Activated naive CD4-positive, alpha-beta T cell treated with anti-CD3 and anti-CD28 coated beads, Interleukin-2, amount 10 ng/mL, durations not matched to agents 7 days and 5 days (primary cell): ENCODE results near the gene FHIT.

Experiments used
- CTCF ChIA-PET: fragments of 350-600 bp; sonication (Branson Sonifier 250); formaldehyde crosslinking; loops from one replicate; lab custom pipeline; 2021; ENCODE audit warnings: antibody characterized with exemption; lab: Charles Lee
- DNase-seq: peaks from one replicate; pipeline ENCODE4 v3.0.0-alpha.2; 2020
- H3K27ac Mint-ChIP-seq: one replicate; pipeline ENCODE4 v1.8.0; 2021; ENCODE audit warnings: mild to moderate bottlenecking, moderate library complexity, mixed read lengths
- H3K27me3 Mint-ChIP-seq: one replicate; pipeline ENCODE4 v1.8.0; 2021; ENCODE audit warnings: mild to moderate bottlenecking, mixed read lengths
- H3K36me3 Mint-ChIP-seq: one replicate; pipeline ENCODE4 v1.8.0; 2021; ENCODE audit warnings: mixed read lengths
- H3K4me1 Mint-ChIP-seq: one replicate; pipeline ENCODE4 v1.8.0; 2021; ENCODE audit warnings: mixed read lengths
- H3K4me3 Mint-ChIP-seq: one replicate; pipeline ENCODE4 v1.8.0; 2021; ENCODE audit warnings: mild to moderate bottlenecking, moderate library complexity, mixed read lengths
- H3K9me3 Mint-ChIP-seq: one replicate; pipeline ENCODE4 v1.8.0; 2021; ENCODE audit warnings: mixed read lengths

The FHIT gene

GRCh38 chr3:60206206-60206605 is 1045.0 kb downstream of the FHIT start:
- H3K9me3 Mint-ChIP-seq: peaks cover 2% of the 10 kb centered on the region
- CTCF ChIA-PET: no interaction called here

GRCh38 chr3:60202052-60202726 is 1049.1 kb downstream of the FHIT start:
- DNase-seq: no peak
- no peaks in the 10 kb centered on the region for H3K4me1 Mint-ChIP-seq
- CTCF ChIA-PET: interaction anchor here (0.6 kb wide), 1 partner anchor 134 kb away, joined by 3 read pairs; no protein-coding TSS in a partner anchor
- H3K4me3 Mint-ChIP-seq: no peak overlapping the region
- peaks cover 1% of the 10 kb centered on the region for H3K9me3 Mint-ChIP-seq
- H3K36me3 Mint-ChIP-seq: no peaks in the 10 kb centered on the region
- H3K27me3 Mint-ChIP-seq: no peaks in the 10 kb centered on the region
- no peak overlapping the region for H3K27ac Mint-ChIP-seq

More at GRCh38 chr3:60206206-60206605, 1045.0 kb downstream of the FHIT start:
- H3K36me3 Mint-ChIP-seq: no peaks in the 10 kb centered on the region
- no peaks in the 10 kb centered on the region for H3K4me1 Mint-ChIP-seq
- H3K27me3 Mint-ChIP-seq: no peaks in the 10 kb centered on the region
- DNase-seq: no peak
- no peak overlapping the region for H3K27ac Mint-ChIP-seq
- H3K4me3 Mint-ChIP-seq: no peak overlapping the region

- Mint-ChIP-seq H3K27ac (no peak overlapping the region), H3K27me3 (no peaks in the 10 kb centered on the region), H3K4me1 (no peaks in the 10 kb centered on the region), H3K36me3 (no peaks in the 10 kb centered on the region), H3K9me3 (peaks cover 6% of the 10 kb centered on the region), H3K4me3 (no peak overlapping the region)
- CTCF ChIA-PET: no interaction called here
- DNase-seq: no peak
Observed at GRCh38 chr3:60199306-60199705, 1051.9 kb downstream of the FHIT start.

- no peak overlapping the region for H3K4me3 Mint-ChIP-seq
- no peak overlapping the region for H3K27ac Mint-ChIP-seq
- DNase-seq: no peak
- peaks cover 7% of the 10 kb centered on the region for H3K36me3 Mint-ChIP-seq
- peaks cover 4% of the 10 kb centered on the region for H3K4me1 Mint-ChIP-seq
- peaks cover 11% of the 10 kb centered on the region for H3K9me3 Mint-ChIP-seq
- H3K27me3 Mint-ChIP-seq: no peaks in the 10 kb centered on the region
- CTCF ChIA-PET: interaction anchor here (1.2 kb wide), 1 partner anchor 322 kb away, joined by 3 read pairs; no protein-coding TSS in a partner anchor
Observed at GRCh38 chr3:60198179-60198720, 1053.0 kb downstream of the FHIT start.

GRCh38 chr3:60192297-60193114 is 1058.7 kb downstream of the FHIT start:
- no peak overlapping the region for H3K4me3 Mint-ChIP-seq
- H3K27ac Mint-ChIP-seq: peak overlapping the region; percentile 0

GRCh38 chr3:60190073-60190472 is 1061.2 kb downstream of the FHIT start:
- H3K36me3 Mint-ChIP-seq: peaks cover 14% of the 10 kb centered on the region
- H3K27me3 Mint-ChIP-seq: no peaks in the 10 kb centered on the region
- DNase-seq: no peak
- H3K4me1 Mint-ChIP-seq: peaks cover 24% of the 10 kb centered on the region
- H3K27ac Mint-ChIP-seq: no peak overlapping the region
- CTCF ChIA-PET: no interaction called here
- H3K4me3 Mint-ChIP-seq: no peak overlapping the region
- H3K9me3 Mint-ChIP-seq: peaks cover 12% of the 10 kb centered on the region

More at GRCh38 chr3:60192297-60193114, 1058.7 kb downstream of the FHIT start:
- peaks cover 12% of the 10 kb centered on the region for H3K9me3 Mint-ChIP-seq
- CTCF ChIA-PET: no interaction called here
- H3K4me1 Mint-ChIP-seq: peaks cover 24% of the 10 kb centered on the region
- no peak for DNase-seq
- H3K36me3 Mint-ChIP-seq: peaks cover 11% of the 10 kb centered on the region
- no peaks in the 10 kb centered on the region for H3K27me3 Mint-ChIP-seq

GRCh38 chr3:60189304-60189703 is 1061.9 kb downstream of the FHIT start:
- H3K4me1 Mint-ChIP-seq: peaks cover 24% of the 10 kb centered on the region
- H3K27ac Mint-ChIP-seq: no peak overlapping the region
- no peaks in the 10 kb centered on the region for H3K27me3 Mint-ChIP-seq
- CTCF ChIA-PET: no interaction called here
- H3K9me3 Mint-ChIP-seq: peaks cover 9% of the 10 kb centered on the region
- peaks cover 14% of the 10 kb centered on the region for H3K36me3 Mint-ChIP-seq
- DNase-seq: no peak
- H3K4me3 Mint-ChIP-seq: no peak overlapping the region

- Mint-ChIP-seq H3K36me3 (peaks cover 12% of the 10 kb centered on the region), H3K27ac (no peak overlapping the region), H3K27me3 (no peaks in the 10 kb centered on the region), H3K4me1 (peaks cover 24% of the 10 kb centered on the region), H3K4me3 (no peak overlapping the region), H3K9me3 (peaks cover 9% of the 10 kb centered on the region)
- CTCF ChIA-PET: no interaction called here
- DNase-seq: no peak
Observed at GRCh38 chr3:60188803-60189202, 1062.4 kb downstream of the FHIT start.

- Mint-ChIP-seq H3K36me3 (peaks cover 6% of the 10 kb centered on the region), H3K9me3 (peaks cover 5% of the 10 kb centered on the region), H3K27ac (no peak overlapping the region), H3K4me3 (no peak overlapping the region), H3K27me3 (no peaks in the 10 kb centered on the region), H3K4me1 (peaks cover 13% of the 10 kb centered on the region)
- no peak for DNase-seq
- CTCF ChIA-PET: no interaction called here
Observed at GRCh38 chr3:60187343-60187742, 1063.9 kb downstream of the FHIT start.

GRCh38 chr3:60186359-60186758 is 1064.9 kb downstream of the FHIT start:
- CTCF ChIA-PET: no interaction called here

GRCh38 chr3:60185161-60185560 is 1066.1 kb downstream of the FHIT start:
- Mint-ChIP-seq H3K9me3 (peaks cover 3% of the 10 kb centered on the region), H3K27ac (no peak overlapping the region), H3K36me3 (peaks cover 3% of the 10 kb centered on the region), H3K4me3 (no peak overlapping the region), H3K4me1 (peaks cover 9% of the 10 kb centered on the region), H3K27me3 (no peaks in the 10 kb centered on the region)
- CTCF ChIA-PET: no interaction called here
- no peak for DNase-seq

More at GRCh38 chr3:60186359-60186758, 1064.9 kb downstream of the FHIT start:
- no peak for DNase-seq
- Mint-ChIP-seq H3K4me3 (no peak overlapping the region), H3K27ac (no peak overlapping the region), H3K27me3 (no peaks in the 10 kb centered on the region), H3K9me3 (peaks cover 4% of the 10 kb centered on the region), H3K36me3 (peaks cover 5% of the 10 kb centered on the region), H3K4me1 (peaks cover 11% of the 10 kb centered on the region)

GRCh38 chr3:60182697-60183096 is 1068.6 kb downstream of the FHIT start:
- Mint-ChIP-seq H3K4me3 (no peak overlapping the region), H3K4me1 (no peaks in the 10 kb centered on the region), H3K36me3 (peaks cover 3% of the 10 kb centered on the region), H3K9me3 (peaks cover 3% of the 10 kb centered on the region), H3K27me3 (no peaks in the 10 kb centered on the region), H3K27ac (no peak overlapping the region)
- CTCF ChIA-PET: no interaction called here
- no peak for DNase-seq

GRCh38 chr3:60178931-60179653 is 1072.2 kb downstream of the FHIT start:
- H3K9me3 Mint-ChIP-seq: peaks cover 2% of the 10 kb centered on the region
- H3K27me3 Mint-ChIP-seq: no peaks in the 10 kb centered on the region
- H3K4me3 Mint-ChIP-seq: no peak overlapping the region
- CTCF ChIA-PET: no interaction called here
- H3K27ac Mint-ChIP-seq: no peak overlapping the region
- no peaks in the 10 kb centered on the region for H3K4me1 Mint-ChIP-seq
- DNase-seq: no peak
- H3K36me3 Mint-ChIP-seq: no peaks in the 10 kb centered on the region

GRCh38 chr3:60177726-60178125 is 1073.5 kb downstream of the FHIT start:
- H3K4me1 Mint-ChIP-seq: no peaks in the 10 kb centered on the region
- no peak for DNase-seq
- H3K9me3 Mint-ChIP-seq: peaks cover 2% of the 10 kb centered on the region
- CTCF ChIA-PET: no interaction called here
- no peak overlapping the region for H3K27ac Mint-ChIP-seq
- no peaks in the 10 kb centered on the region for H3K27me3 Mint-ChIP-seq
- peaks cover 2% of the 10 kb centered on the region for H3K36me3 Mint-ChIP-seq
- no peak overlapping the region for H3K4me3 Mint-ChIP-seq
